ENCODE data around the gene RPTOR.
A peak's percentile ranks its signal among the peaks of the same experiment; 100 is the strongest.

The RPTOR gene

DNA sequence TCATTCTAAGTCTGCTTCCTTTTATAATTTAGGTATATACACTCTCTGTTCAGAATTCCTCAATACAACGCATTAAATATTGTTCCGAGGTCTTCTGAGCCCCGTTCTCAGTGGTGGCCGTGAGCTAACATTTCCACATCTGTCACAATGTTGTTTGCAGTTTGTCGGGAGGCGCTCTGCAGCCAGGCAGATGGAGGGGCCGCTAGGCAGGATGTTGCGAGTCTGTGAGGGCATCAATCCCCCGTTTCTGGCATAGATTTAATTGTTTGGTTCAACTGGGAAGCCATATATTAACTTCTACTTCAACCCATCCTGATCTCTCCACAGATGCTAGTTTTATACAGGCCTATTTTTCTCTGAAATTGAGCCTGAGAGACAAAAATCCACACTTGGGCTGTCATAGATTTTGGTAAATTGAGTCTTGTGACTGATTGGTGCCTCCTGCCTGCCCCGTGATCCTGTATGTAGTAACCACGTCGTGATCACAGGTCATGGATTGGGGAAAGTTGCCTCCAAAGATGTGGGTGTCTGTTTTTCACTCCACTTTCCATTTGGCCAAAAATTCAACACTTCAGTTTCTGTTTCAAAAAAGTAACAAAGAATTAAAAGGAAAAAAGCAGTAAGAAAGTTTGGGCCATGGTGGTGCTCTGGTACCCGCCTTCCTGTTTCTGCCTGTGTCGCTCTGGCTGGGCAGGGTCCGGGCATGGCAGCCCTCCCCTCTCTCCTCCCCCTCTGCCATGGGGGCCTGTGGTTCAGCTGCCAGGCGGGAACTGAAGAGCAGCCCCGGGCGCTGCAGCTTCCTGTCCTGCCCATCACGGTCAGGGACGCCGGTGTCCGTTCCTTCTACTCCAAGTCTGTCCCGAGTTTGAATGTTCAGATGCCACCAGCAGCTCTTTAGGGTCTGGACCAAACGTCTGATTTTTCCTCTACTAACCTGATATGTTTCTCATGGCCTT lies 41.5 kb downstream of the RPTOR start:
- no peak for DNase-seq
- intact Hi-C loops (cut with DNase I) = no loop called here

DNA sequence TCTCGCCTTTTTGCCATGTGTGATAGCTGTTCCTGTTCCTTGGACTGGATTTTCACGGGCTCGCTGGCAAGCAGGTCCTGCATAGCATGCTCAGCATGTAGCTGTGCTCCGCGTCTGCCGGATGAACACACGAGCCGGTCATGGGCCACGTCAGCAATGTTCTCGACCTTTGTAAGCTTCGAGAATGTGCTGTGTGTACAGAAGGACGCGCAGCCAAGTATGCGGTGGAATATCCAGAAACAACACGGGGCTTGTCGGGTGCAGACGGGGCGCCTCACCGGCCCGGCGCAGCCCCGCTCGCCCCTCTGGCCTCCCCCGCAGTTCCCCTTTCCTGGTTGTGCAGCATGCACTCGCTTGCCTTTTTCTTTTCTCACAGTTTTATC lies 42.2 kb downstream of the RPTOR start:
- no peak for DNase-seq
- intact Hi-C loops (cut with DNase I) = no loop called here

GRCh38 chr17:80588702-80589383 lies 44.2 kb downstream of the RPTOR start:
- intact Hi-C loops (cut with DNase I) = no loop called here
- no peak for DNase-seq

DNA sequence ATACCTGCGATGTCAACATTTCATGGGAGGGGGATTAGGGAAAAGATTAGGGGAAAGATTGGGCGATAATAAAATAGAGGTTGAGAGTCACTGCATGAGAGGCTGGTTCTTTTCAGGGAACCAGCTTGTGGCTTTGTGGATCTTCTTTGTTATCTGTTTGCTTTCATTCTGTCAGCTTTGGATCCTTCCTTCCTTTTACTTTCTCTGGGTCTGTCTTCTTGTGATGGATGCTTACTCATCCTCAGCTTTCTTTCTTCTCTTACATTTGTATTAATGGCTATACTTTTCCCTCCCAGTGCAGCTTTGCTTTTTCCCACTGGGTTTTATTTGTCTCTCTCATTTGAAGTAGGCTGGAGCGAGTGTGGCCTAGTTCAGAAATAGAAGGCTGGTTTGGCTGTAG lies 47.1 kb downstream of the RPTOR start:
- intact Hi-C loops (cut with DNase I) = no loop called here
- no peak for DNase-seq

DNA sequence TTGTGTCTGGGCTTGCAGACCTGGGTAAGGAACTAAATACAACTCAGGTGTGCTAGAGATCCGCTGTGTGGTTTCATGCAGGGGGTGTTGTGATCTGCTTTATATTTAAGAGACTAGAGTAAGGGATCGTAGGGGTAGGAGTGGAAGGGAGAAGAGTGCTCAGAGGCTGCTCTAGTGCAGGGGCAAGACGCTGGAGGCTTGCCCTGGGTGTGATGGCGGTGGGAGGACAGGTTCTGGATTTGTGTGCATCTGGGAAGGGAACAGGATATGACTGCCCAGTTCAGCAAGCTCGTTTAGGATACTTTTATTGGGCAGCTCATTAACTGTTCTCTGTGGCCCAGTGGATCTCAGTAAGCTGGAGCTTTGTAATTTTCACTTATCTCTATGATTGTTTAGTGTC lies 47.6 kb downstream of the RPTOR start:
- DNase-seq = no peak
- intact Hi-C loops (cut with DNase I) = no loop called here

- DNase-seq = no peak
- intact Hi-C loops (cut with DNase I) = no loop called here
These were observed 48.5 kb downstream of the RPTOR start for GRCh38 chr17:80593181-80593580.

DNA sequence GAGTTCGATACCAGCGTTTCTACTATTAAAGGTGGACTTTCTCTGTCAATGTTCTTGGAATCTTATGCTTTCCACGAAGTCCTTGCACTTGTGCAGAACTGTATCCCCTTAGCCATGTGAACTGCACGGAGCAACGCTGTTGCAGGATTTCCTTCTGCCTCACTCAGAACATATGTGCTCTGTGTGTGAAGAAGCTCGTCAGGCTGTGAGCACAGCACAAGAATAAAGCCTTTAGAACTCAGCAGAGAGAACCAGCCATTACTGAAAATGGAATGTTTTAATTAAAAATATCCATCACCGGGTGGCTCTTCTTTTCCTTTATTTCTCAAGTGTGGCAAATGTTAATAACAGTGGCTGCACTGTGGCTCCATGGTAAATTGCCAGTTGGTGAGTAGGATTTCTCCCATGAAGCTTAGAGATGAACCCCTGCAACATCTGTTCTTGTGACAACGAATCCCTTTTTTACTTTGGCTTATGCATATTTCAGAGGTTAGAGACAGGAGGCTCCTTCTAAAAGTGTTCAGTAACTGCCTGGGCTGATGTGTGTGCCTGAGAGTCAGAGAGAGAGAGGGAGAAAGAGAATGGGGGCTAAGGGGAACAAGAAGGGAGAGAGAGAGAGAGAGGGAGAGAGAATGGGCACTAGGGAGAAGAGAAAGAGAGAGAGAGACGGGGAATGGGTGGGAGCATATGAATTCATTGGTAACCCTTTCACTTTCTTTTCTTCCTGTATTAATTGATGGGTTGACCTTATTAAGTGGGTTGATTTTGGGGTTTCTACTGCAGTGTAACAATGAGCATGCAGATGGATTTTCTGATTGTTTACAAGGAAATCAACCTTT lies 50.0 kb downstream of the RPTOR start:
- intact Hi-C loops (cut with DNase I) = no loop called here
- DNase-seq = no peak

DNA sequence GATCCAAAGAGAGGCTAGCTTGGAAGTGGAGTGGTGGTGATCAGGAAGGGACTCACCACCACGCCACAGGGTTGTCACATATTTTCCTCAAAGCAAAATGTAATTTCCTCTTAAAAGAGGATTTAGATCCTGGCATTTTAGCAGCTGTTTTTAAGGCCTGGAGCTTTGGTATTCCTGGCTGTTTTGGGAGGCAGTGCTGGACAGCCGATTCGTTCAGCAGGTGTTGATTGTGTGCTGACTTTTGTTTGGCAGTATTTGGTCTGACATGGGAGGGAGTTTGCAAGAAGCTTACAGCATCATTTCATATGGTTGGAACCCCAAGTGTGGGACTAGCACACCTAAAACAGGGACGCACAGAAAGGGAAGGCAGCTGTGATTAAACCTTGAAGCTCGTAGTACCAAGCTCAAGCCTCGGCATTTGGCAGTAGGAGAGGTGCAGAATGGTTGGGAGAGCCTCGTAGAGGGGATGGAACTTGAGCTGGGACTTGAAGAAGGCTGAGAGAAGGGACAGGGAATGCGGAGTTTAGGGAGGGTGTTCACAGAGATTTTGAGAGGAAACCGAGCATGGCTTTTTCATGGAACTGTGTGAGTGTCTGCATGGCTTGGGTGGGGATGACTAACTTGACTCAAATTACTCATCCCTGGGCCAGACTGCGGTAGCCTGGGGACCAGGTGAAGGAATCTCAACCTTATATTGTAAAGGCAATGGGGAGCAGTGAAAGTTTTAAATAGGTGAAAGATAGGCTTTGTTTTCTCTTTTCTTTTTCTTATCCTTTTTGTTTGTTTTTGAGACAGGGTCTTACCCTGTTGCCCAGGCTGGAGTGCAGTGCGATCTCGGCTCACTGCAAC lies 52.3 kb downstream of the RPTOR start:
- DNase-seq = no peak
- intact Hi-C loops (cut with DNase I) = no loop called here

- peak in 1 of 10 donors; percentile 30 for DNase-seq
- intact Hi-C loops (cut with DNase I) = no loop called here
These were observed 54.3 kb downstream of the RPTOR start for GRCh38 chr17:80598813-80599545.

DNA sequence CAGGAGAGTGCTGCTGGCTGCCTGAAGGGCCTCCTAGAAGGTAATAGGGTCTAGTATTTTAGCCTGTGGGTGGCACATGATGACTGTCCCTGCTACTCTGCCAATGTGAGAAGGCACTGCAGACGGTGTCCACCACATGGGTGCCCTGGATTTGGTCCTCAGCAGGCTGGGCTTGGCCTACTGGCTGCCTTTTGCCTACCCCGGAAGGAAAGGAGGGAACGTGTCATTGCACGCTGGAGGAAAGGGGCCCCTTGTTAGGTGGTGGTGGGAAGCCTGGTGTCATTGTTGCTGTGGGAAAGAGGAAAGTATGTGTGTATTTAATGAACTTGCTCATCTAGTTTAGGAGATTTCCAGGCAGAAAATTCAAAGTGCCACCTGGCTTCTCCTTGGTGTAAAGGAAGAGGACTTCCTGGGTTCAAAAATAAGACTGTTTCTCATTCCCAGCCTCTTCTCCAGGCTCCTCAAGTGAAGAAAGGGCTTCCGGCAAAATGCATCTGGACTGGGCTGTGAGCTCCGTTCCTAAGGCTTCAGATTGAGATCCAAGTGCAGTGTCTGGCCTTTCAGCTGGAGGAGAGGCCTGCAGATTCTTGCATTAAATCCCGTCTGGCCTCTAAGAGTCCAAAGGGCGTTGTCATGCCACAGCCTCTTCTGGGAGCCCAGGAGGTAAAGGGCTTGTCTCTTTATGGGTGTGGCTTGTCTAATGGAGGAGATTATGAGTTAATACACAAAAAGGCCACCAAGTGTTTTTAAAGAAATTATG lies 55.1 kb downstream of the RPTOR start:
- intact Hi-C loops (cut with DNase I) = no loop called here
- peak in 1 of 10 donors; percentile 25 for DNase-seq

- DNase-seq = peak in 1 of 10 donors; percentile 7
- intact Hi-C loops (cut with DNase I) = no loop called here
These were observed 56.5 kb downstream of the RPTOR start for GRCh38 chr17:80601146-80601545.

DNA sequence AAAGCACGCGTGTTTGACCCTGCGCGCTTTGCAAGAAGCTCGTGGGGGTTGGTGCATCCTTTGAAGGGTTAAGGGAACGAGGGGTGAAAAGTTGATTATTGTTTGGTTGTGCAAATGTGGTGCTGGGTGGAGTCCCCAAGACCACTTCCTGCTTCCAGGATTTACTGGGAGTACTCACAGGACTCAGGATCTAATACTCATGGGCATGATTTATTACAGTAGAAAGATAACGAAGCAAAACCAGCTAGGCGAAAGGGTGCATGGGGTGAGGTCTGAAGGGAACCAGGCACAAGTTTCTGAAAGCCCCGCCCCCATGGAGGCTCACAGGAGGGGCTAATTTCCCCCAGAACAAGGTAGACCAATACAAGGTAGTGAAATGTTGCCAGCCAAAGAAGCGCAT lies 58.8 kb downstream of the RPTOR start:
- DNase-seq = no peak
- intact Hi-C loops (cut with DNase I) = no loop called here

- intact Hi-C loops (cut with DNase I) = no loop called here
- no peak for DNase-seq
These were observed 59.5 kb downstream of the RPTOR start for GRCh38 chr17:80604009-80604669.

GRCh38 chr17:80604670-80605010 lies 60.0 kb downstream of the RPTOR start:
- DNase-seq = no peak
- intact Hi-C loops (cut with DNase I) = no loop called here

GRCh38 chr17:80605326-80606066 lies 60.9 kb downstream of the RPTOR start:
- no peak for DNase-seq
- intact Hi-C loops (cut with DNase I) = no loop called here

- intact Hi-C loops (cut with DNase I) = no loop called here
- no peak for DNase-seq
These were observed 63.7 kb downstream of the RPTOR start for GRCh38 chr17:80608326-80608725.

DNA sequence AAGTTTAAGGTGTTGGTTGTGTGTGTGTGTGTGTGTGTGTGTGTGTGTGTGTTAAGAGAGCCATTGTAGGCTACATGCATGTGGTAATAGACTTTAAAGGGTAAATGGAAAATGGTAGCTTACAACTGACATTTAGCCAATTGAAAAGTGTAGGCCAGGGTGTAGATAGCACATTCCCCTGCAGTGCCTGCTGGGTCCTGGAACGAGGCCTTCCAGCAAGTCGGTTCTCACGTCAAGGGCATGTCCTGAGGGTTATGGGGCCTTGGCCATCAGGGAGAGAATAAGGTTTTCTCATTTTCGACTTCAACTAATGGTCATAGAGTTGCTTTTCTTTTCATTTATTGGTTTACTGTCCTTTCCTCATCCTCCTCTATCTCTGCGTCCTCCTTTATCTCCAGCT lies 65.1 kb downstream of the RPTOR start:
- no peak for DNase-seq
- intact Hi-C loops (cut with DNase I) = no loop called here

DNA sequence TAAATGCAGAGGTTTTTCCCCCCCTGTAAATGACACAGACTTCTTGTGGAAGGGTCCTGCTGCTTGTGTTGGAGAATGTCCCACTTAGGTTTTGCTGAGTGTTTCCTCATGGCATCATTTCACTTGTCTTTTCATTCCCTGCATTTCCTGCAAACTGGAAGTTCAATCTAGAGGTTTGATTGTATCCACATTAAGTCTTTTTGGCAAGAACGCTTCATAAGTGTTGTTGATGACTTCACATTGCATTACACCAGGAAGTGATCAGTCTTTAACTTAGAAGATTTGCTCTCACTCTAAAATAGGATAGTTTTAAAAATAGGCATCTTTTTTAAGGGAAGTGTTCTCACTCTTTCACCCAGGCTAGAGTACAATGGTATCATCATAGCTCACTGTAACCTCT lies 67.2 kb downstream of the RPTOR start:
- intact Hi-C loops (cut with DNase I) = no loop called here

More for the DNA sequence above, 67.2 kb downstream of the RPTOR start:
- no peak for DNase-seq

Data from posterior cingulate gyrus (tissue), 11 donors.